Right atrium auricular region (tissue), 2 donors: ENCODE data around the gene GP2. TPM values are rescaled to one million over a fixed set of nuclear protein-coding genes. Genes with fewer than 3 reads are reported as not detected.

Experiments used
- DNase-seq: peaks from one replicate; pipeline ENCODE4 v3.0.0-alpha.2; 2019; ENCODE audit warnings: low spot score
- H3K27ac ChIP-seq, 2 donors: fragments of 200-600 bp; sonication (generic); 1 replicate in 1 of 2; 2 replicates in 1 of 2; pipeline ENCODE4 v1.5.1; 2016 to 2019
- H3K27me3 ChIP-seq, 2 donors: fragments of 200-600 bp; sonication (generic); one replicate each; pipeline versions ENCODE4 v1.5.1 to v1.6.0; 2017 to 2019
- H3K36me3 ChIP-seq: fragments of 200-600 bp; sonication (generic); one replicate; pipeline ENCODE4 v1.5.1; 2016
- H3K4me1 ChIP-seq, 2 donors: fragments of 200-600 bp; sonication (generic); one replicate each; pipeline versions ENCODE4 v1.5.1 to v1.6.0; 2017 to 2019
- H3K4me3 ChIP-seq, 2 donors: fragments of 200-600 bp; sonication (generic); 1 replicate in 1 of 2; 2 replicates in 1 of 2; pipeline ENCODE4 v1.5.1; 2017 to 2019; ENCODE audit warnings: mild to moderate bottlenecking in 1 of 2, moderate library complexity in 1 of 2
- H3K9me3 ChIP-seq, 2 donors: fragments of 200-600 bp; sonication (generic); one replicate each; pipeline ENCODE4 v1.5.1; 2019
- CTCF ChIP-seq, 2 donors: fragments of 200-600 bp; sonication (generic); IDR thresholded peaks; one replicate each; pipeline ENCODE4 v1.5.1; 2019; ENCODE audit warnings: antibody characterized with exemption in 2 of 2
- total RNA-seq, 2 donors: library from RNA; depleted of rRNA; stranded (reverse); fragments of >200 nt; gene quantifications; one replicate each; pipeline ENCODE4 v1.1.0, GENCODE V29; 2016

The GP2 gene
- total RNA-seq, 2 donors from 2014 or later = not detected

GRCh38 chr16:20347666-20348364 is 20.5 kb upstream of the GP2 start:
- Histone ChIP-seq H3K36me3 (no peaks in the 10 kb centered on the region), H3K27ac (no peak overlapping the region), H3K27me3 (no peaks in the 10 kb centered on the region), H3K4me3 (no peak overlapping the region), H3K4me1 (no peaks in the 10 kb centered on the region), H3K9me3 (no peaks in the 10 kb centered on the region)
- DNase-seq = no peak
- TF ChIP-seq CTCF (IDR thresholded peaks at IDR 0.05) = no peak

- H3K9me3 ChIP-seq = no peaks in the 10 kb centered on the region
- no peaks in the 10 kb centered on the region for H3K36me3 ChIP-seq
- no peak overlapping the region for H3K27ac ChIP-seq
- H3K27me3 ChIP-seq = no peaks in the 10 kb centered on the region
- H3K4me1 ChIP-seq = no peaks in the 10 kb centered on the region
- no peak for TF ChIP-seq CTCF (IDR thresholded peaks at IDR 0.05)
- no peak for DNase-seq
- no peak overlapping the region for H3K4me3 ChIP-seq
Measured at GRCh38 chr16:20344611-20345010, 17.3 kb upstream of the GP2 start.

- Histone ChIP-seq H3K36me3 (no peaks in the 10 kb centered on the region), H3K4me1 (no peaks in the 10 kb centered on the region), H3K9me3 (no peaks in the 10 kb centered on the region), H3K4me3 (no peak overlapping the region), H3K27me3 (no peaks in the 10 kb centered on the region), H3K27ac (no peak overlapping the region)
- no peak for TF ChIP-seq CTCF (IDR thresholded peaks at IDR 0.05)
- no peak for DNase-seq
Measured at GRCh38 chr16:20339744-20340143, 12.4 kb upstream of the GP2 start.

- Histone ChIP-seq H3K27me3 (no peaks in the 10 kb centered on the region), H3K27ac (no peak overlapping the region), H3K36me3 (no peaks in the 10 kb centered on the region), H3K4me1 (no peaks in the 10 kb centered on the region), H3K4me3 (no peak overlapping the region), H3K9me3 (no peaks in the 10 kb centered on the region)
- TF ChIP-seq CTCF (IDR thresholded peaks at IDR 0.05) = no peak
- DNase-seq = no peak
Measured at GRCh38 chr16:20336955-20337354, 9.6 kb upstream of the GP2 start.

GRCh38 chr16:20334396-20334795 is 7.1 kb upstream of the GP2 start:
- no peak for TF ChIP-seq CTCF (IDR thresholded peaks at IDR 0.05)
- no peaks in the 10 kb centered on the region for H3K9me3 ChIP-seq
- no peak overlapping the region for H3K4me3 ChIP-seq
- no peaks in the 10 kb centered on the region for H3K36me3 ChIP-seq
- no peak overlapping the region for H3K27ac ChIP-seq
- no peaks in the 10 kb centered on the region for H3K27me3 ChIP-seq
- H3K4me1 ChIP-seq = no peaks in the 10 kb centered on the region
- DNase-seq = no peak

- Histone ChIP-seq H3K4me1 (no peaks in the 10 kb centered on the region), H3K4me3 (no peak overlapping the region), H3K9me3 (no peaks in the 10 kb centered on the region), H3K36me3 (no peaks in the 10 kb centered on the region), H3K27me3 (no peaks in the 10 kb centered on the region), H3K27ac (no peak overlapping the region)
- DNase-seq = no peak
- TF ChIP-seq CTCF (IDR thresholded peaks at IDR 0.05) = no peak
Measured at GRCh38 chr16:20333120-20333519, 5.8 kb upstream of the GP2 start.
